Right lobe of liver (tissue), 6 donors: Measurements from ENCODE around the gene GRIK1. TPM values are rescaled to one million over a fixed set of nuclear protein-coding genes. Genes with fewer than 3 reads are reported as not detected.

Experiments
- ATAC-seq, 4 donors: fragments of 200-7000 bp; cut with Tn5 transposase; one replicate each; pipeline ENCODE4 v1.9.1; 2020; ENCODE audit warnings: mild to moderate bottlenecking in 4 of 4, moderate library complexity in 4 of 4
- DNase-seq, 3 donors: peaks; one replicate each; pipeline ENCODE4 v3.0.0-alpha.2; 2020
- H3K27ac ChIP-seq, 3 donors: fragments of 200-600 bp; one replicate each; pipeline ENCODE4 v1.8.0; 2022
- H3K27me3 ChIP-seq, 2 donors: fragments of 200-600 bp; one replicate each; pipeline ENCODE4 v1.8.0; 2022
- H3K36me3 ChIP-seq, 4 donors: fragments of 200-600 bp; sonication (generic) in 1 of 4; one replicate each; pipeline versions ENCODE4 v1.5.1 to v1.8.0; 2017 to 2022; ENCODE audit warnings: control low read depth in 1 of 4
- H3K4me1 ChIP-seq, 4 donors: fragments of 200-600 bp; sonication (generic) in 1 of 4; one replicate each; pipeline versions ENCODE4 v1.5.1 to v1.8.0; 2017 to 2022; ENCODE audit warnings: control low read depth in 1 of 4
- H3K4me3 ChIP-seq, 3 donors: fragments of 200-600 bp; one replicate each; pipeline ENCODE4 v1.8.0; 2022
- H3K9me3 ChIP-seq, 4 donors: fragments of 200-600 bp; sonication (generic) in 1 of 4; one replicate each; pipeline versions ENCODE4 v1.5.1 to v1.8.0; 2017 to 2022; ENCODE audit warnings: control low read depth in 1 of 4
- CTCF ChIP-seq, 4 donors: fragments of 200-600 bp in 3 of 4; fragments of 450-650 bp in 1 of 4; IDR thresholded peaks; one replicate each; pipeline versions ENCODE4 v1.5.1 to v1.8.0; 2016 to 2022; ENCODE audit warnings: antibody characterized with exemption in 4 of 4, mild to moderate bottlenecking in 2 of 4
- POLR2A ChIP-seq: fragments of 450-650 bp; IDR thresholded peaks from one replicate; pipeline ENCODE4 v1.6.1; 2017; ENCODE audit warnings: antibody characterized with exemption, mild to moderate bottlenecking
- WGBS: methylation state at CpG from one replicate; pipeline ENCODE4 v1.1.6; 2018; ENCODE audit warnings: low coverage, low lambda C conversion rate; ENCODE audit not compliant: insufficient coverage; ENCODE audit errors: missing lambda C conversion rate; 5-methylcytosine and 5-hydroxymethylcytosine counted together
- intact Hi-C, 2 donors: fragments of 100-400 bp; cut with DNase I; formaldehyde crosslinking; loops; one replicate each; pipeline versions ENCODE4 v1.11.2 to v1.14.1; 2022
- total RNA-seq, 6 experiments: library from RNA; depleted of rRNA in 2 of 6; stranded (reverse); fragments of >200 nt in 2 of 6; fragmentation: NEBNext Ultra II Directional in 3 of 6; extraction: Animal tissue kit (Norgen Biotek cat#: 25700) in 3 of 6; gene quantifications; one replicate each; pipeline versions ENCODE4 v1.1.0 to v1.2.4, GENCODE V29; 2016 to 2023
- donor health status: DM: no; HTN: yes; CAD: no.
- donor health status: DM: no; HTN: no; CAD: no.
- donor health status: DM: no; HTN: no; CAD: no.
- donor health status: DM: no; HTN: yes; CAD: no.
- donor health status: DM: no; HTN: yes; CAD: no.

GRIK1 gene
- total RNA-seq, 6 experiments from 2014 or later = not detected

GRCh38 chr21:29654203-29654602, 285.6 kb downstream of the GRIK1 start:
- no peaks in the 10 kb centered on the region for H3K9me3 ChIP-seq
- TF ChIP-seq CTCF (IDR thresholded peaks at IDR 0.05) (no peak), POLR2A (no peak)
- intact Hi-C loops = no loop called here
- no peaks in the 10 kb centered on the region for H3K27me3 ChIP-seq
- no peak overlapping the region for H3K27ac ChIP-seq
- ATAC-seq = no peak
- H3K36me3 ChIP-seq = no peaks in the 10 kb centered on the region
- H3K4me3 ChIP-seq = no peak overlapping the region
- H3K4me1 ChIP-seq = no peaks in the 10 kb centered on the region
- no peak for DNase-seq

- intact Hi-C loops = no loop called here
- H3K27me3 ChIP-seq = no peaks in the 10 kb centered on the region
- no peak for TF ChIP-seq POLR2A
- no peak for TF ChIP-seq CTCF (IDR thresholded peaks at IDR 0.05)
- DNase-seq = no peak
- no peak for ATAC-seq
- H3K9me3 ChIP-seq = no peaks in the 10 kb centered on the region
- 83% methylated on average over 3 of the region's 6 CpGs for WGBS
- H3K4me3 ChIP-seq = no peak overlapping the region
- H3K4me1 ChIP-seq = no peaks in the 10 kb centered on the region
- H3K27ac ChIP-seq = no peak overlapping the region
- no peaks in the 10 kb centered on the region for H3K36me3 ChIP-seq
Observed at GRCh38 chr21:29650523-29651022, 289.2 kb downstream of the GRIK1 start.

- no peak for ATAC-seq
- intact Hi-C loops = no loop called here
- Histone ChIP-seq H3K4me3 (no peak overlapping the region), H3K36me3 (no peaks in the 10 kb centered on the region), H3K4me1 (no peaks in the 10 kb centered on the region), H3K27me3 (no peaks in the 10 kb centered on the region), H3K27ac (no peak overlapping the region), H3K9me3 (no peaks in the 10 kb centered on the region)
- no peak for DNase-seq
- 62% methylated on average over 5 of the region's 5 CpGs for WGBS
- TF ChIP-seq POLR2A = no peak
- TF ChIP-seq CTCF (IDR thresholded peaks at IDR 0.05) = no peak
Observed at GRCh38 chr21:29649406-29649814, 290.4 kb downstream of the GRIK1 start.

GRCh38 chr21:29648710-29649240, 291.0 kb downstream of the GRIK1 start:
- Histone ChIP-seq H3K9me3 (no peaks in the 10 kb centered on the region), H3K27ac (no peak overlapping the region), H3K4me3 (no peak overlapping the region), H3K4me1 (no peaks in the 10 kb centered on the region), H3K27me3 (no peaks in the 10 kb centered on the region), H3K36me3 (no peaks in the 10 kb centered on the region)
- intact Hi-C loops = no loop called here
- 35% methylated on average over 5 of the region's 5 CpGs for WGBS
- TF ChIP-seq CTCF (IDR thresholded peaks at IDR 0.05) = no peak
- TF ChIP-seq POLR2A = no peak
- ATAC-seq (no peak), DNase-seq (no peak)

GRCh38 chr21:29647353-29647781, 292.4 kb downstream of the GRIK1 start:
- H3K27me3 ChIP-seq = no peaks in the 10 kb centered on the region
- intact Hi-C loops = no loop called here
- H3K36me3 ChIP-seq = no peaks in the 10 kb centered on the region
- no peaks in the 10 kb centered on the region for H3K9me3 ChIP-seq
- no peak overlapping the region for H3K4me3 ChIP-seq
- no peak for DNase-seq
- no peak for TF ChIP-seq CTCF (IDR thresholded peaks at IDR 0.05)
- no peak for TF ChIP-seq POLR2A
- 65% methylated on average over 5 of the region's 5 CpGs for WGBS
- H3K27ac ChIP-seq = no peak overlapping the region
- ATAC-seq = peak in 1 of 4 donors; percentile 25
- H3K4me1 ChIP-seq = no peaks in the 10 kb centered on the region
